ES-I3 (cell line): ENCODE data around the gene UST.
"Not testable (repeated sequence)": the region's sequence is repeated elsewhere in the genome, so short reads cannot be mapped to it uniquely, and the experiment has no call there.

Experiments
- H3K36me3 ChIP-seq: 2 replicates; pipeline ENCODE4 v1.6.1; 2013; ENCODE audit warnings: mild to moderate bottlenecking, low read length, control low read depth, moderate library complexity; ENCODE audit not compliant: insufficient read depth
- H3K4me1 ChIP-seq: 2 replicates; pipeline ENCODE4 v1.6.1; 2013; ENCODE audit warnings: mild to moderate bottlenecking, control low read depth, low read length; ENCODE audit not compliant: insufficient read depth
- H3K9ac ChIP-seq: 2 replicates; pipeline ENCODE4 v1.6.1; 2013; ENCODE audit warnings: low read depth, mild to moderate bottlenecking, low read length, moderate library complexity
- H3K9me3 ChIP-seq: 2 replicates; pipeline ENCODE4 v1.6.1; 2013; ENCODE audit warnings: mild to moderate bottlenecking, low read length, moderate library complexity; ENCODE audit not compliant: control insufficient read depth, insufficient read depth

Gene UST

GRCh38 chr6:148956163-148956562, 209.3 kb downstream of the UST start:
- not testable (repeated sequence) for H3K9ac ChIP-seq, H3K4me1 ChIP-seq, H3K9me3 ChIP-seq
- H3K36me3 ChIP-seq, result peaks cover 13% of the 10 kb centered on the region; the same call in 1 of the 2 replicates

- Histone ChIP-seq H3K4me1 (peaks cover 4% of the 10 kb centered on the region; the same call in 1 of the 2 replicates), H3K36me3 (peaks cover 11% of the 10 kb centered on the region; the same call in 1 of the 2 replicates), H3K9ac (no peak overlapping the region), H3K9me3 (peaks cover 9% of the 10 kb centered on the region; the same call in 1 of the 2 replicates)
Observed at GRCh38 chr6:148957752-148958151, 210.9 kb downstream of the UST start.

GRCh38 chr6:148959008-148959407, 212.2 kb downstream of the UST start:
- no peak overlapping the region for H3K9ac ChIP-seq
- peaks cover 16% of the 10 kb centered on the region for H3K4me1 ChIP-seq
- H3K9me3 ChIP-seq, result peaks cover 9% of the 10 kb centered on the region; the same call in 1 of the 2 replicates
- H3K36me3 ChIP-seq, result peaks cover 11% of the 10 kb centered on the region; the same call in 1 of the 2 replicates

- peaks cover 11% of the 10 kb centered on the region; the same call in 1 of the 2 replicates for H3K36me3 ChIP-seq
- H3K9me3 ChIP-seq, result peaks cover 9% of the 10 kb centered on the region; the same call in 1 of the 2 replicates
- peaks cover 21% of the 10 kb centered on the region for H3K4me1 ChIP-seq
- no peak overlapping the region for H3K9ac ChIP-seq
Observed at GRCh38 chr6:148959501-148959900, 212.7 kb downstream of the UST start.

GRCh38 chr6:148962854-148963515, 216.2 kb downstream of the UST start:
- H3K36me3 ChIP-seq, result no peaks in the 10 kb centered on the region; the same call in 1 of the 2 replicates
- no peak overlapping the region for H3K9ac ChIP-seq
- H3K4me1 ChIP-seq, result peaks cover 33% of the 10 kb centered on the region
- no peaks in the 10 kb centered on the region for H3K9me3 ChIP-seq

- no peaks in the 10 kb centered on the region for H3K9me3 ChIP-seq
- no peak overlapping the region for H3K9ac ChIP-seq
- no peaks in the 10 kb centered on the region; the same call in 1 of the 2 replicates for H3K36me3 ChIP-seq
- peaks cover 33% of the 10 kb centered on the region for H3K4me1 ChIP-seq
Observed at GRCh38 chr6:148963738-148964137, 216.9 kb downstream of the UST start.

GRCh38 chr6:148964467-148964866, 217.6 kb downstream of the UST start:
- H3K4me1 ChIP-seq, result peaks cover 33% of the 10 kb centered on the region
- H3K9me3 ChIP-seq, result no peaks in the 10 kb centered on the region
- no peak overlapping the region for H3K9ac ChIP-seq
- H3K36me3 ChIP-seq, result no peaks in the 10 kb centered on the region; the same call in 1 of the 2 replicates

- Histone ChIP-seq H3K4me1 (peaks cover 33% of the 10 kb centered on the region), H3K9ac (no peak overlapping the region), H3K9me3 (no peaks in the 10 kb centered on the region), H3K36me3 (no peaks in the 10 kb centered on the region; the same call in 1 of the 2 replicates)
Observed at GRCh38 chr6:148965287-148965686, 218.5 kb downstream of the UST start.

- peaks cover 35% of the 10 kb centered on the region for H3K4me1 ChIP-seq
- H3K36me3 ChIP-seq, result no peaks in the 10 kb centered on the region; the same call in 1 of the 2 replicates
- H3K9ac ChIP-seq, result no peak overlapping the region
- no peaks in the 10 kb centered on the region for H3K9me3 ChIP-seq
Observed at GRCh38 chr6:148967011-148967520, 220.2 kb downstream of the UST start.

GRCh38 chr6:148967541-148967956, 220.7 kb downstream of the UST start:
- no peaks in the 10 kb centered on the region; the same call in 1 of the 2 replicates for H3K36me3 ChIP-seq
- H3K4me1 ChIP-seq, result peaks cover 38% of the 10 kb centered on the region
- no peak overlapping the region for H3K9ac ChIP-seq
- H3K9me3 ChIP-seq, result no peaks in the 10 kb centered on the region

- Histone ChIP-seq H3K9ac (no peak overlapping the region), H3K4me1 (peaks cover 39% of the 10 kb centered on the region), H3K36me3 (no peaks in the 10 kb centered on the region; the same call in 1 of the 2 replicates), H3K9me3 (no peaks in the 10 kb centered on the region)
Observed at GRCh38 chr6:148968771-148969602, 222.2 kb downstream of the UST start.

GRCh38 chr6:148969603-148970061, 222.8 kb downstream of the UST start:
- Histone ChIP-seq H3K36me3 (no peaks in the 10 kb centered on the region; the same call in 1 of the 2 replicates), H3K9ac (no peak overlapping the region), H3K4me1 (peaks cover 39% of the 10 kb centered on the region), H3K9me3 (no peaks in the 10 kb centered on the region)

- Histone ChIP-seq H3K9ac (no peak overlapping the region), H3K36me3 (0 out of 2 replicates have a peak, but pooled peaks cover 3% of the 10 kb centered on the region), H3K9me3 (no peaks in the 10 kb centered on the region), H3K4me1 (peaks cover 39% of the 10 kb centered on the region)
Observed at GRCh38 chr6:148971031-148971927, 224.4 kb downstream of the UST start.
